Activated CD8-positive, alpha-beta memory T cell treated with anti-CD3 and anti-CD28 coated beads, Interleukin-2, amount 50 U/mL, for 1 hour (primary cell): ENCODE results near the gene CAMK1D.
"Not testable (repeated sequence)": the region's sequence is repeated elsewhere in the genome, so short reads cannot be mapped to it uniquely, and the experiment has no call there.

Experiments
- DNase-seq: peaks from one replicate; pipeline ENCODE4 v3.0.0-alpha.2; 2020; ENCODE audit errors: extremely low read depth

CAMK1D gene

GRCh38 chr10:12795315-12796110 is 446.2 kb downstream of the CAMK1D start:
- no peak for DNase-seq

- no peak for DNase-seq
These were observed 447.2 kb downstream of the CAMK1D start for GRCh38 chr10:12796401-12797160.

- no peak for DNase-seq
These were observed 448.3 kb downstream of the CAMK1D start for GRCh38 chr10:12797471-12798262.

GRCh38 chr10:12799144-12799543 is 449.8 kb downstream of the CAMK1D start:
- no peak for DNase-seq

- DNase-seq, result no peak
These were observed 450.4 kb downstream of the CAMK1D start for GRCh38 chr10:12799714-12800113.

- no peak for DNase-seq
These were observed 451.0 kb downstream of the CAMK1D start for GRCh38 chr10:12800302-12800701.

GRCh38 chr10:12801214-12802087 is 452.1 kb downstream of the CAMK1D start:
- DNase-seq, result no peak

- DNase-seq, result no peak
These were observed 454.4 kb downstream of the CAMK1D start for GRCh38 chr10:12803776-12804175.

- DNase-seq, result no peak
These were observed 457.1 kb downstream of the CAMK1D start for GRCh38 chr10:12806228-12807095.

GRCh38 chr10:12807096-12807755 is 457.9 kb downstream of the CAMK1D start:
- DNase-seq, result no peak

- no peak for DNase-seq
These were observed 458.8 kb downstream of the CAMK1D start for GRCh38 chr10:12808014-12808613.

- not testable (repeated sequence) for DNase-seq
These were observed 460.7 kb downstream of the CAMK1D start for GRCh38 chr10:12810046-12810445.

- DNase-seq, result no peak
These were observed 462.5 kb downstream of the CAMK1D start for GRCh38 chr10:12811826-12812225.

GRCh38 chr10:12812571-12812970 is 463.2 kb downstream of the CAMK1D start:
- no peak for DNase-seq

GRCh38 chr10:12814166-12814565 is 464.8 kb downstream of the CAMK1D start:
- DNase-seq, result no peak

GRCh38 chr10:12819071-12819470 is 469.7 kb downstream of the CAMK1D start:
- no peak for DNase-seq

- DNase-seq, result no peak
These were observed 470.3 kb downstream of the CAMK1D start for GRCh38 chr10:12819656-12820055.

- DNase-seq, result no peak
These were observed 473.0 kb downstream of the CAMK1D start for GRCh38 chr10:12822126-12822892.

GRCh38 chr10:12822893-12823170 is 473.5 kb downstream of the CAMK1D start:
- no peak for DNase-seq
